ENCODE data around the gene FN3K. TPM values are rescaled to one million over a fixed set of nuclear protein-coding genes. Genes with fewer than 3 reads are reported as not detected.
"Not testable (repeated sequence)": the region's sequence is repeated elsewhere in the genome, so short reads cannot be mapped to it uniquely, and the experiment has no call there.

FN3K gene
- total and polyA plus RNA-seq, 2 of the 4 experiments (the other 2 are of a cell fraction): 0.90 to 2.9 TPM

DNA sequence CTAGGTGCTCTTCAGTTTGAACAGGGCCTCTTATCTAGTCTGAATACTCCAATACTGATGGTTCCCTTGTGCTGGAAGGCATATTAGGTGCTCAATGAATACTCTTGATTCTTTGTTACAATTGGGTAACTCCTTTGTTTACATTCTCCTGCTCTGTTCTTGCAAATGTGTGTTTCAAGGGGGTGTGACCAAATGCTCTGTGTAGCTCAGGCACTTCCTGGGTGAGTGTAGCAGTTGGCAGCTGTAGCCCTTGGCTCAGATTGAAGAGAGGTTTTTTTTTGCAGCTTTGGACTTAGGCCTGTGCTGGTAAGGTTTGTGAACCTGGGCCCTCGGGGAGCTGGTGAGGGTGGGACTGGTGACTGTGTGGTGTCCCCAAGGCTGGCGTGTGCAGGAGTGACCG, 36.6 kb downstream of the FN3K start:
- CTCF ChIA-PET: no interaction called here
- Histone ChIP-seq H3K4me3 (ENCODE audit: insufficient read depth, low read depth, low read length) (no peak overlapping the region), H3K18ac (ENCODE audit: low read depth, low read length) (no peak overlapping the region), H3K27ac (ENCODE audit: insufficient read depth, low read length) (peak overlapping the region; percentile 62; the same call in 1 of the 2 replicates), H2BK5ac (ENCODE audit: low read depth, low read length, poor library complexity, severe bottlenecking) (no peak overlapping the region), H2BK15ac (ENCODE audit: low read depth, low read length) (no peak overlapping the region), H2AK9ac (replicated peaks; ENCODE audit: low read depth, low read length, poor library complexity) (peak overlapping the region; percentile 65), H4K91ac (ENCODE audit: insufficient read depth, low read depth, low read length) (no peak overlapping the region), H3K9ac (ENCODE audit: low read depth, low read length) (no peak overlapping the region), H3K4me1 (ENCODE audit: control insufficient read depth, insufficient read depth, low read length) (peaks cover 3% of the 10 kb centered on the region), H3K56ac (ENCODE audit: extremely low read depth, insufficient read depth, low read length) (no peak overlapping the region), H3K36me3 (ENCODE audit: control insufficient read depth, insufficient read depth, low read length) (peaks cover 20% of the 10 kb centered on the region), H2AFZ (replicated peaks; ENCODE audit: low read length, poor library complexity) (no peak overlapping the region), H2BK120ac (ENCODE audit: low read depth, low read length) (no peak overlapping the region), H4K8ac (ENCODE audit: low read depth in 2 of 2, low read length in 2 of 2) (no peak overlapping the region), H3K4ac (ENCODE audit: low read depth, low read length) (0 out of 2 replicates have a peak overlapping the region, but pooled peaks have one; percentile 5), H3K14ac (replicated peaks; ENCODE audit: low read depth, low read length) (no peak overlapping the region), H4K20me1 (ENCODE audit: insufficient read depth, low read length) (peaks cover 13% of the 10 kb centered on the region), H3K9me1 (ENCODE audit: insufficient read depth, low read length) (peaks cover 6% of the 10 kb centered on the region), H3K79me1 (ENCODE audit: low read depth in 1 of 2, low read length in 2 of 2) (peaks cover 3 to 23% of the 10 kb centered on the region in 2 experiments; a peak in 2 of 4 replicates), H4K5ac (ENCODE audit: low read depth, low read length) (no peak overlapping the region), H3K27me3 (ENCODE audit: control insufficient read depth, insufficient read depth, low read length) (no peaks in the 10 kb centered on the region), H2BK20ac (ENCODE audit: low read depth, low read length) (no peak overlapping the region), H3K23ac (ENCODE audit: low read depth, low read length) (no peak overlapping the region), H2AK5ac (ENCODE audit: low read depth, low read length) (no peak overlapping the region), H3K4me2 (ENCODE audit: low read depth, low read length) (no peak overlapping the region), H3K9me3 (ENCODE audit: control insufficient read depth, insufficient read depth, low read length) (no peaks in the 10 kb centered on the region)
- BruUV-seq (replicated peaks): no TSS peak
- in situ Hi-C loops (cut with MboI; ENCODE audit: low sequenced_read_pairs): loop anchor here (10.0 kb wide), 1 partner anchor 417 kb away; the partner anchor contains the start of gene TEX19
- DNase-seq (peak; percentile 80), ATAC-seq (ENCODE audit: low read depth) (peak; percentile 94)
- TF ChIP-seq MAZ (IDR thresholded peaks at IDR 0.05; ENCODE audit: borderline replicate concordance, low read depth, low read length) (0 out of 2 replicates have a peak, but pooled peaks have one; percentile 25), CEBPB (IDR thresholded peaks at IDR 0.05; ENCODE audit: low read depth, low read length) (peak; percentile 80), MXI1 (IDR thresholded peaks at IDR 0.05; ENCODE audit: borderline replicate concordance, low read depth, low read length) (0 out of 2 replicates have a peak, but pooled peaks have one; percentile 55), BHLHE40 (IDR thresholded peaks at IDR 0.05; ENCODE audit: low read depth, low read length) (no peak)
- TF ChIP-seq, protein P1, sequence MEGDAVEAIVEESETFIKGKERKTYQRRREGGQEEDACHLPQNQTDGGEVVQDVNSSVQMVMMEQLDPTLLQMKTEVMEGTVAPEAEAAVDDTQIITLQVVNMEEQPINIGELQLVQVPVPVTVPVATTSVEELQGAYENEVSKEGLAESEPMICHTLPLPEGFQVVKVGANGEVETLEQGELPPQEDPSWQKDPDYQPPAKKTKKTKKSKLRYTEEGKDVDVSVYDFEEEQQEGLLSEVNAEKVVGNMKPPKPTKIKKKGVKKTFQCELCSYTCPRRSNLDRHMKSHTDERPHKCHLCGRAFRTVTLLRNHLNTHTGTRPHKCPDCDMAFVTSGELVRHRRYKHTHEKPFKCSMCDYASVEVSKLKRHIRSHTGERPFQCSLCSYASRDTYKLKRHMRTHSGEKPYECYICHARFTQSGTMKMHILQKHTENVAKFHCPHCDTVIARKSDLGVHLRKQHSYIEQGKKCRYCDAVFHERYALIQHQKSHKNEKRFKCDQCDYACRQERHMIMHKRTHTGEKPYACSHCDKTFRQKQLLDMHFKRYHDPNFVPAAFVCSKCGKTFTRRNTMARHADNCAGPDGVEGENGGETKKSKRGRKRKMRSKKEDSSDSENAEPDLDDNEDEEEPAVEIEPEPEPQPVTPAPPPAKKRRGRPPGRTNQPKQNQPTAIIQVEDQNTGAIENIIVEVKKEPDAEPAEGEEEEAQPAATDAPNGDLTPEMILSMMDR (conservative IDR thresholded peaks at IDR 0.05; ENCODE audit: low read depth, low read length): no peak
- WGBS, 2 experiments (ENCODE audit: extremely low coverage in 2 of 2, insufficient read length in 1 of 2): 100% methylated on average over 2 of the region's 3 CpGs; no CpG with 5 or more reads in 1 of the 2 experiments
- intact Hi-C loops (cut with micrococcal nuclease): no loop called here
- POLR2A ChIA-PET (ENCODE audit: unreplicated experiment): no interaction called here
- dilution Hi-C loops (cut with HindIII; ENCODE audit: low sequenced_read_pairs, unreplicated experiment): no loop called here

DNA sequence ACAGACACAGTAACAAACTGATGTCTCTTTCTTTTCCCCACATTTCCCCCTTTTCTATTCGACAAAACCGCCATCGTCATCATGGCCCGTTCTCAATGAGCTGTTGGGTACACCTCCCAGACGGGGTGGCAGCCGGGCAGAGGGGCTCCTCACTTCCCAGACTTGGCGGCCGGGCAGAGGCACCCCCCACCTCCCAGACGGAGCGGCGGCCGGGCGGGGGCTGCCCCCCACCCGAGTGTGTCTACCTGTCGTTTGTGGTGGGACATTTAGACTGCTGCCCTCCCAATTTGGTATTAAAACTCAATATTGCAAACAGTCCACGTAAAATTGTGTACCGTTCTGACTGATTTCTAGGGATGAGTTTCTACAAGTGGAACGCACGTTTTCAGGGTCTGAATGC, 39.0 kb downstream of the FN3K start:
- H4K8ac ChIP-seq (ENCODE audit: low read depth in 2 of 2, low read length in 2 of 2); CTCF ChIA-PET; H3K4ac ChIP-seq (ENCODE audit: low read depth, low read length); H3K18ac ChIP-seq (ENCODE audit: low read depth, low read length); H2AK9ac ChIP-seq (replicated peaks; ENCODE audit: low read depth, low read length, poor library complexity); H3K56ac ChIP-seq (ENCODE audit: extremely low read depth, insufficient read depth, low read length); H3K9me3 ChIP-seq (ENCODE audit: control insufficient read depth, insufficient read depth, low read length); intact Hi-C loops (cut with micrococcal nuclease); H4K5ac ChIP-seq (ENCODE audit: low read depth, low read length); H3K9ac ChIP-seq (ENCODE audit: low read depth, low read length); H2AFZ ChIP-seq (replicated peaks; ENCODE audit: low read length, poor library complexity); DNase-seq; ATAC-seq (ENCODE audit: low read depth); H4K91ac ChIP-seq (ENCODE audit: insufficient read depth, low read depth, low read length); H2AK5ac ChIP-seq (ENCODE audit: low read depth, low read length); H2BK15ac ChIP-seq (ENCODE audit: low read depth, low read length); H3K27me3 ChIP-seq (ENCODE audit: control insufficient read depth, insufficient read depth, low read length); H3K23ac ChIP-seq (ENCODE audit: low read depth, low read length); H3K14ac ChIP-seq (replicated peaks; ENCODE audit: low read depth, low read length); dilution Hi-C loops (cut with HindIII; ENCODE audit: low sequenced_read_pairs, unreplicated experiment); H2BK20ac ChIP-seq (ENCODE audit: low read depth, low read length); BruUV-seq (replicated peaks); H3K4me2 ChIP-seq (ENCODE audit: low read depth, low read length); H3K4me1 ChIP-seq (ENCODE audit: control insufficient read depth, insufficient read depth, low read length); H3K27ac ChIP-seq (ENCODE audit: insufficient read depth, low read length); H3K4me3 ChIP-seq (ENCODE audit: insufficient read depth, low read depth, low read length); H2BK120ac ChIP-seq (ENCODE audit: low read depth, low read length); H3K9me1 ChIP-seq (ENCODE audit: insufficient read depth, low read length); H2BK5ac ChIP-seq (ENCODE audit: low read depth, low read length, poor library complexity, severe bottlenecking); POLR2A ChIA-PET (ENCODE audit: unreplicated experiment): not testable (repeated sequence)
- Histone ChIP-seq H3K79me1 (ENCODE audit: low read depth in 1 of 2, low read length in 2 of 2) (peaks cover 3 to 31% of the 10 kb centered on the region in 2 experiments; a peak in 3 of 4 replicates), H4K20me1 (ENCODE audit: insufficient read depth, low read length) (peaks cover 13% of the 10 kb centered on the region), H3K36me3 (ENCODE audit: control insufficient read depth, insufficient read depth, low read length) (peaks cover 11% of the 10 kb centered on the region)
- in situ Hi-C loops (cut with MboI; ENCODE audit: low sequenced_read_pairs): loop anchor here (10.0 kb wide), 1 partner anchor 420 kb away; the partner anchor contains the start of gene TEX19
- 91% methylated on average over 4 of the region's 19 CpGs; no CpG with 5 or more reads in 1 of the 2 experiments for WGBS, 2 experiments (ENCODE audit: extremely low coverage in 2 of 2, insufficient read length in 1 of 2)
